CD8-positive, alpha-beta memory T cell (primary cell): ENCODE results near the gene FMNL2. TPM values are rescaled to one million over a fixed set of nuclear protein-coding genes. Genes with fewer than 3 reads are reported as not detected.

Source experiments
- CTCF ChIA-PET: fragments of 350-600 bp; sonication (Branson Sonifier 250); formaldehyde crosslinking; loops from one replicate; lab custom pipeline; 2021; ENCODE audit warnings: antibody characterized with exemption; lab: Charles Lee
- POLR2A ChIA-PET: fragments of 350-600 bp; sonication (Branson Sonifier 250); formaldehyde crosslinking; loops from one replicate; lab custom pipeline; 2021; ENCODE audit warnings: antibody characterized with exemption; lab: Charles Lee
- DNase-seq, 5 donors: peaks; one replicate each; pipeline versions ENCODE4 v3.0.0 to v3.0.0-alpha.2; 2020 to 2022; ENCODE audit warnings: mixed read lengths in 1 of 5
- H3K27ac ChIP-seq: one replicate; pipeline ENCODE4 v1.7.0; 2013; ENCODE audit warnings: low read depth, mild to moderate bottlenecking, low read length, moderate library complexity
- H3K27me3 ChIP-seq: 2 replicates; pipeline ENCODE4 v1.7.0; 2013; ENCODE audit warnings: low read length, mild to moderate bottlenecking; ENCODE audit not compliant: insufficient read depth, poor library complexity, severe bottlenecking
- H3K36me3 ChIP-seq: 2 replicates; pipeline ENCODE4 v1.7.0; 2013; ENCODE audit warnings: mild to moderate bottlenecking, low read length, moderate library complexity; ENCODE audit not compliant: insufficient read depth
- H3K4me1 ChIP-seq: 2 replicates; pipeline ENCODE4 v1.7.0; 2013; ENCODE audit warnings: mild to moderate bottlenecking, low read length, moderate library complexity; ENCODE audit not compliant: insufficient read depth
- H3K4me3 ChIP-seq: 2 replicates; pipeline ENCODE4 v1.7.0; 2013; ENCODE audit warnings: mild to moderate bottlenecking, low read length
- H3K9me3 ChIP-seq: 2 replicates; pipeline ENCODE4 v1.7.0; 2013; ENCODE audit warnings: mild to moderate bottlenecking, low read length
- H3K27ac Mint-ChIP-seq, 8 donors: one replicate each; pipeline ENCODE4 v1.8.0; 2020 to 2021; ENCODE audit warnings: mixed read lengths in 8 of 8, mild to moderate bottlenecking in 6 of 8, inconsistent platforms in 3 of 8, moderate library complexity in 3 of 8
- H3K27me3 Mint-ChIP-seq, 2 donors: one replicate each; pipeline ENCODE4 v1.8.0; 2020 to 2021; ENCODE audit warnings: mixed read lengths in 2 of 2, mild to moderate bottlenecking in 1 of 2, moderate library complexity in 1 of 2
- H3K36me3 Mint-ChIP-seq, 3 donors: one replicate each; pipeline ENCODE4 v1.8.0; 2020 to 2021; ENCODE audit warnings: mixed read lengths in 3 of 3, inconsistent platforms in 1 of 3, mild to moderate bottlenecking in 1 of 3
- H3K4me1 Mint-ChIP-seq, 3 donors: one replicate each; pipeline ENCODE4 v1.8.0; 2020 to 2021; ENCODE audit warnings: mixed read lengths in 3 of 3, inconsistent platforms in 1 of 3, mild to moderate bottlenecking in 1 of 3
- H3K4me3 Mint-ChIP-seq, 7 donors: one replicate each; pipeline ENCODE4 v1.8.0; 2020 to 2021; ENCODE audit warnings: mixed read lengths in 7 of 7, mild to moderate bottlenecking in 6 of 7, moderate library complexity in 4 of 7, inconsistent platforms in 2 of 7
- H3K9me3 Mint-ChIP-seq, 5 donors: one replicate each; pipeline ENCODE4 v1.8.0; 2020 to 2022; ENCODE audit warnings: mixed read lengths in 5 of 5, mild to moderate bottlenecking in 3 of 5, moderate library complexity in 2 of 5, inconsistent platforms in 1 of 5
- polyA plus RNA-seq: library from polyadenylated mRNA; unstranded; fragments of 300-500 nt; fragmentation: Illumina TruSeq; gene quantifications from one replicate; pipeline ENCODE4 v1.2.3, GENCODE V29; 2021
- total RNA-seq, 2 experiments: library from RNA; stranded (reverse); gene quantifications; one replicate each; pipeline ENCODE4 v1.2.3, GENCODE V29; 2021

FMNL2 gene
- total and polyA plus RNA-seq, 3 experiments from 2014 or later, result 0.05 to 0.59 (median 0.58) TPM

DNA sequence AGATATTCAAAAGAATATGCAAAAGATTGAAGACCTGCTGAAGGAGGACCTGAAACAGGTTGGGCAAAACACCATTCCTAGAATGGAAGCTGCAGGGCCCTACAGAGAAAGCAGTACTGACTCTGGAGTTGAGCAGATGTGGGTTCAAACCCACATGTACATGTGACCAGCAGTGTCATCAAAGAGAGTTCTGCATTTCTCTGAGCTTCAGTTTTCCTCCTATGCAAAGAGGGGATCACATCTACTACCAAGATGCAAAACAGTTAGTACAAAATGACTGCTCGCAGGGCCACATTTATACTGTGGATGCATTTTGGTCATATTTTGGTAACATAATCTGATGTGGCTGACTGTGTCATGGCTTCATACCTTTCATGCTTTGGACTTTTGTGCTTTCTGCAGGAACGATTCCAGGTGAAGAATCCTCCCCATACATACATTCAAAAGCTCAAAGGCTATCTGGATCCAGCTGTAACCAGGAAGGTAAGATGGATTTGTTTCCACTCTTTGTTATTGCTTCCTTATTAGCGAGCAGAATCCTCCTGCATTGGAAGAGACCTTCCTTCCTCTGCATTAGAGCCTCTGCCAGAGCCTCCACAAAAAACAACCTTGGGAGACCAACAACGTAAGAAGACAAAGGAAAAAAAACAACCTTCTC lies 207.5 kb downstream of the FMNL2 start:
- H3K36me3 ChIP-seq, result no peaks in the 10 kb centered on the region
- H3K27me3 ChIP-seq, result no peaks in the 10 kb centered on the region
- H3K4me3 ChIP-seq, result no peak overlapping the region
- CTCF ChIA-PET, result no interaction called here
- Mint-ChIP-seq H3K27ac (no peak overlapping the region), H3K9me3 (no peaks in the 10 kb centered on the region), H3K27me3 (peaks cover 3 to 5% of the 10 kb centered on the region in 2 donors), H3K4me3 (no peak overlapping the region), H3K36me3 (no peaks in the 10 kb centered on the region), H3K4me1 (no peaks in the 10 kb centered on the region)
- no peaks in the 10 kb centered on the region for H3K4me1 ChIP-seq
- POLR2A ChIA-PET, result no interaction called here
- no peak overlapping the region for H3K27ac ChIP-seq
- DNase-seq, result no peak
- H3K9me3 ChIP-seq, result no peaks in the 10 kb centered on the region

DNA sequence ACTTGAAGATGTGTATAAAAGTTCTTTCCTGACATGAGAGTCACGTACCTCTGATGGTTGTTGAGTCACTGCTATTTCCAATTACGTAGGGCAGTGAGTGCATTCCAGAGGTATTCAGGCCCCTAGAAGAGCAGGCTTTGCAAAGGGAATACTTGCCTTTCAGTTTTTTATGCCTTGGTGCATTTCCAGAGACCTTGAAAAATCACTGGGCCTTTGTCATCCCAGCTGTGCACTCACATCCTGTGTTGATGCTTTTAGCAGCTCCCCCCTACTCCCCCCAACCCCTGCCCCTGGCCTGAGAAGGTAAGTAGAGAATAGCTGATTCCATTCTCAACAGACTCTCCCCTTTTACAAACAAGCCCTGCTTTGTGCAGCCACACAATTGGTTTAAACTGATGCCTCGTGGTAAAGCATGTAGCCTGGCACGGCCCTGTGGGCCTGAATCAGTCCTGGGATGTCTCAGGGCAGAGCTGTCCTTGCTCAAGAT lies 208.1 kb downstream of the FMNL2 start:
- Histone ChIP-seq H3K27me3 (no peaks in the 10 kb centered on the region), H3K36me3 (no peaks in the 10 kb centered on the region), H3K9me3 (no peaks in the 10 kb centered on the region), H3K27ac (no peak overlapping the region), H3K4me3 (no peak overlapping the region), H3K4me1 (no peaks in the 10 kb centered on the region)
- no peak for DNase-seq
- Mint-ChIP-seq H3K27me3 (peaks cover under 1% of the 10 kb centered on the region in 2 donors), H3K27ac (no peak overlapping the region), H3K4me1 (no peaks in the 10 kb centered on the region), H3K9me3 (no peaks in the 10 kb centered on the region), H3K36me3 (no peaks in the 10 kb centered on the region), H3K4me3 (no peak overlapping the region)
- CTCF ChIA-PET, result no interaction called here
- POLR2A ChIA-PET, result no interaction called here

- no peaks in the 10 kb centered on the region for H3K4me1 Mint-ChIP-seq
- DNase-seq, result no peak
- no peaks in the 10 kb centered on the region for H3K27me3 ChIP-seq
- POLR2A ChIA-PET, result no interaction called here
- no peak overlapping the region for H3K27ac ChIP-seq
- H3K4me1 ChIP-seq, result no peaks in the 10 kb centered on the region
- H3K9me3 Mint-ChIP-seq, result no peaks in the 10 kb centered on the region
- CTCF ChIA-PET, result no interaction called here
- H3K36me3 Mint-ChIP-seq, result no peaks in the 10 kb centered on the region
- no peaks in the 10 kb centered on the region for H3K27me3 Mint-ChIP-seq
- no peak overlapping the region for H3K4me3 ChIP-seq
- no peak overlapping the region for H3K27ac Mint-ChIP-seq
- H3K36me3 ChIP-seq, result no peaks in the 10 kb centered on the region
- no peak overlapping the region for H3K4me3 Mint-ChIP-seq
- no peaks in the 10 kb centered on the region for H3K9me3 ChIP-seq
Measured at GRCh38 chr2:152543717-152544116, 208.7 kb downstream of the FMNL2 start.

- Histone ChIP-seq H3K4me3 (no peak overlapping the region), H3K27me3 (no peaks in the 10 kb centered on the region), H3K4me1 (no peaks in the 10 kb centered on the region), H3K27ac (no peak overlapping the region), H3K9me3 (no peaks in the 10 kb centered on the region), H3K36me3 (no peaks in the 10 kb centered on the region)
- ChIA-PET POLR2A (no interaction called here), CTCF (no interaction called here)
- no peaks in the 10 kb centered on the region for H3K36me3 Mint-ChIP-seq
- H3K9me3 Mint-ChIP-seq, result no peaks in the 10 kb centered on the region
- no peaks in the 10 kb centered on the region for H3K4me1 Mint-ChIP-seq
- peaks cover 0 to 3% of the 10 kb centered on the region in 2 donors for H3K27me3 Mint-ChIP-seq
- no peak for DNase-seq
- H3K4me3 Mint-ChIP-seq, result no peak overlapping the region
- no peak overlapping the region for H3K27ac Mint-ChIP-seq
Measured at GRCh38 chr2:152544638-152545037, 209.7 kb downstream of the FMNL2 start.

DNA sequence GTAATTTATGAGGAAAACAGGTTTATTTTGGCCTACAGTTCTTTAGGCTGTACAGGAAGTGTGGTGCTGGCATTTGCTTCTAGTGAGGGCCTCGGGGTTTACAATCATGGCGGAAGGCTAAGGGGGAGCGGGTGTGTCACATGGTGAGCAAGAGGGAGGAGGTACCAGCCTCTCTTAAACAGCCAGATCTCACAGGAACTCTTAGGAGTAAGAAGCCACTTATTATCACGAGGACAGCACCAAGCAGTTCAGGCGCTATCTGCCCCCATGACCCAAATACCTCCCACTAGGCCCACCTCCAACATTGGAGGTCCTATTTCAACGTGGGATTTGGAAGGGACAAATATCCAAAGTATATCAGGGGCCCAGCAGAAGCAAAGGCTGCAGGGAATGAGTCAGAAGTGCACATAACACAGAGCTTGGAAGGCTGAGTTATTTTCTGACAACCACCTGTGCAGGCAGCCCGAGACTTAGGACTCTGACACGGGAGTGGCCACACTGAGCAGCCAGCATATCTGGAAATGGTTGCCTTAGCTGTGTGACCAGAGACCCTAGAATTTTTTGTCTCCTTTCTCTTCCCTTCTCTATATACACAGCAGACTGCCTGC lies 211.4 kb downstream of the FMNL2 start:
- DNase-seq, result no peak
- no peak overlapping the region for H3K4me3 ChIP-seq
- H3K27me3 ChIP-seq, result no peaks in the 10 kb centered on the region
- H3K4me3 Mint-ChIP-seq, result no peak overlapping the region
- H3K9me3 ChIP-seq, result no peaks in the 10 kb centered on the region
- CTCF ChIA-PET, result no interaction called here
- POLR2A ChIA-PET, result no interaction called here
- H3K36me3 ChIP-seq, result no peaks in the 10 kb centered on the region
- no peaks in the 10 kb centered on the region for H3K9me3 Mint-ChIP-seq
- no peaks in the 10 kb centered on the region for H3K4me1 ChIP-seq
- no peaks in the 10 kb centered on the region for H3K36me3 Mint-ChIP-seq
- peaks cover 0 to 5% of the 10 kb centered on the region in 2 donors for H3K27me3 Mint-ChIP-seq
- H3K4me1 Mint-ChIP-seq, result no peaks in the 10 kb centered on the region
- H3K27ac Mint-ChIP-seq, result no peak overlapping the region
- H3K27ac ChIP-seq, result no peak overlapping the region

DNA sequence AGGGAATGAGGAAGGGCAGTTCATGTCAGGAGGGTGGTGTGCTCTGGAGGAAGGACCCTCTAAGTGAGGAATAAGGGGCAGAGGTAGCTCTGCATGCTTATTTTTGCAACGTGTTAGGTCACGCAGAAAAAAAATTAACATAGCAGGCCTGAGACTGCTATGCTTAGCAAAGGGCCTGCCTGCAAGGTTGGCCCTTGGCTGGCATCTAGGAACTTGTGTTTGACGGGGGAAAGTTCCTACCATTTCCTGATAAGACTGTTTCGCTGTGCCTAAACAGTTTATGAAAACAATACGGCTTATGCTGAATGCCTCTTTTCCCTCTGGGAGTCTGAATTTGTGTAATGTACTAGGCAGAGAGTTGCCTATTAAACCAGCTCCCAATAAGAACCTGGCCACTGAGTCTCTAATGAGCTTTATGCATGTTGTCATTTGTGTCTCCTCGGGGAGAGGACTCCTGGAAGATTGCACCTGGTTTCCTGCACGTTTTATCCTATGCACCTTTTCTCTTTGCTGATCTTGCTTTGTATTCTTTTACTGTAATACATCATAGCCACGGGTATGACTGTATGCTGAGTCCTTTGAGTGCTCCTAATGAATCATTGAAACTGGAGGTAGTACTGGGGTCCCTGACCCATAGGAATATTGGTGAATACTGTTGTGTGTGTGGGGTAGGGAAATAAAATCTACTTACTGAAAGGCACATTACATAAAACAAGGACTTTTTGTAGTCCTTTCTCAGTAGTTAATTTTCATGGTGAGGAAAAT lies 213.3 kb downstream of the FMNL2 start:
- no peak for DNase-seq
- no peak overlapping the region for H3K4me3 Mint-ChIP-seq
- no peaks in the 10 kb centered on the region for H3K27me3 ChIP-seq
- no peaks in the 10 kb centered on the region for H3K36me3 ChIP-seq
- CTCF ChIA-PET, result no interaction called here
- no peak overlapping the region for H3K27ac Mint-ChIP-seq
- no peak overlapping the region for H3K27ac ChIP-seq
- H3K4me3 ChIP-seq, result no peak overlapping the region
- no peaks in the 10 kb centered on the region for H3K4me1 ChIP-seq
- no peaks in the 10 kb centered on the region for H3K4me1 Mint-ChIP-seq
- no peaks in the 10 kb centered on the region for H3K9me3 Mint-ChIP-seq
- H3K27me3 Mint-ChIP-seq, result peaks cover 0 to 9% of the 10 kb centered on the region in 2 donors
- POLR2A ChIA-PET, result no interaction called here
- no peaks in the 10 kb centered on the region for H3K9me3 ChIP-seq
- no peaks in the 10 kb centered on the region for H3K36me3 Mint-ChIP-seq

DNA sequence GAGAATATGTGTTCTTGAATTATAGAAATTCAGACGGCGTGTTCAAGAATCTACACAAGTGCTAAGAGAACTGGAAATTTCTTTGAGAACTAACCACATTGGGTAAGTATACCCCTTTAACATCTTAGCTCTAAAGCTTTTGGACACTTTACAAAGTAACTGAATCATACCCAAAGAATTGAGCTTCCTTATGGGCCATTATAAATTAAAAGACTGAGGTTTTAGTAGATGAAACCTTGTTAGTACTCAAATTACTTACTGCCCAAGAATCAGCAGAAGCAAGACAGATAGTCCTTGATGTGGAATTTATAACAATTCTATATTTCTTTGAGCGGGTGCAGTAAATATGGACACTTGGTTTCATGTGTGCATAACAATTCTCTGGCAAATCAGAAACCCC lies 214.0 kb downstream of the FMNL2 start:
- Histone ChIP-seq H3K27ac (no peak overlapping the region), H3K36me3 (no peaks in the 10 kb centered on the region), H3K4me1 (no peaks in the 10 kb centered on the region), H3K9me3 (no peaks in the 10 kb centered on the region), H3K27me3 (no peaks in the 10 kb centered on the region), H3K4me3 (no peak overlapping the region)
- no peak overlapping the region for H3K4me3 Mint-ChIP-seq
- ChIA-PET POLR2A (no interaction called here), CTCF (no interaction called here)
- no peak for DNase-seq
- peaks cover 0 to 9% of the 10 kb centered on the region in 2 donors for H3K27me3 Mint-ChIP-seq
- H3K4me1 Mint-ChIP-seq, result no peaks in the 10 kb centered on the region
- no peaks in the 10 kb centered on the region for H3K36me3 Mint-ChIP-seq
- no peaks in the 10 kb centered on the region for H3K9me3 Mint-ChIP-seq
- H3K27ac Mint-ChIP-seq, result no peak overlapping the region

DNA sequence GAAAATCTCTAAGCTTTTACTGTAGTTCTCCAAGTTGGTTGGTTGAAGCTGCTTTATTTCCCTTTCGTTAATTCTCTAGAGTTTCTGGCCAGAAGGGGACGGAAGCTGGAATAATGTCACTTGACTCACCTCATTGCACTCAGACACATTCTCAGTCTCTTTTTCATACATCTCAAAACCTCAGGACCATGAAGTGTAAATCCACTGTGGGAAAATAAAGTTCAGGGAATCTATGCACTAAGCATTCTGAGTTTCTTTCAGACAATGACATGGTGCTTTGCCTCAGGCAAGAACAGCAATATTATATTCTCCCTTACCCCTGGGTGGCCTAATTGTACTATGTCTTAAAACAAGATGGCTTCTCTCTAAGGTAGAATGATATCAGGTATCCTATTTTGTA lies 214.4 kb downstream of the FMNL2 start:
- ChIA-PET POLR2A (no interaction called here), CTCF (no interaction called here)
- Histone ChIP-seq H3K9me3 (no peaks in the 10 kb centered on the region), H3K4me1 (no peaks in the 10 kb centered on the region), H3K4me3 (no peak overlapping the region), H3K27me3 (no peaks in the 10 kb centered on the region), H3K36me3 (no peaks in the 10 kb centered on the region), H3K27ac (no peak overlapping the region)
- DNase-seq, result no peak
- Mint-ChIP-seq H3K27ac (no peak overlapping the region), H3K27me3 (peaks cover 0 to 9% of the 10 kb centered on the region in 2 donors), H3K4me3 (no peak overlapping the region), H3K4me1 (no peaks in the 10 kb centered on the region), H3K36me3 (no peaks in the 10 kb centered on the region), H3K9me3 (no peaks in the 10 kb centered on the region)
